NB4 (cell line): ENCODE measurements around the gene LRRIQ3.

ENCODE experiments used
- CTCF ChIP-seq: IDR thresholded peaks from one replicate; pipeline ENCODE4 v1.5.1; 2012; ENCODE audit warnings: low read depth, low read length
- POLR2A ChIP-seq: IDR thresholded peaks from 2 replicates; pipeline ENCODE4 v1.6.1; 2011; ENCODE audit warnings: mild to moderate bottlenecking; ENCODE audit not compliant: insufficient read length; ENCODE audit errors: extremely low read depth

GRCh38 chr1:74038042-74038441 lies 159.9 kb downstream of the LRRIQ3 start:
- TF ChIP-seq CTCF (no peak), POLR2A (no peak)
